PFSK-1 (cell line): ENCODE data around the gene TAF15.

Experiments
- FOXP2 ChIP-seq: optimal IDR thresholded peaks from 2 replicates; pipeline ENCODE3; 2011; ENCODE audit warnings: borderline replicate concordance, control low read depth, inconsistent platforms; ENCODE audit not compliant: insufficient read depth; ENCODE audit errors: extremely low read length, extremely low read depth
- POLR2AphosphoS5 ChIP-seq: IDR thresholded peaks from 2 replicates; pipeline ENCODE4 v1.6.1; 2012; ENCODE audit warnings: low read depth, mild to moderate bottlenecking, control low read depth, low read length, moderate library complexity
- SIN3A ChIP-seq: IDR thresholded peaks from 2 replicates; pipeline ENCODE4 v1.6.1; 2012; ENCODE audit warnings: mild to moderate bottlenecking, low read length, moderate library complexity, borderline replicate concordance; ENCODE audit not compliant: insufficient read depth
- TAF1 ChIP-seq: IDR thresholded peaks from 2 replicates; pipeline ENCODE4 v1.6.1; 2012; ENCODE audit warnings: low read length, control low read depth, borderline replicate concordance; ENCODE audit not compliant: insufficient read depth
- TF ChIP-seq, protein P1 (sequence below), 2 experiments: IDR thresholded peaks; 2 replicates each; pipeline versions ENCODE4 v1.6.1 to v1.8.0; 2011 to 2012; ENCODE audit warnings: low read depth in 2 of 2, low read length in 2 of 2, control low read depth in 1 of 2, inconsistent platforms in 1 of 2, mild to moderate bottlenecking in 1 of 2, moderate library complexity in 1 of 2; ENCODE audit not compliant: insufficient read depth in 1 of 2

Gene TAF15

DNA sequence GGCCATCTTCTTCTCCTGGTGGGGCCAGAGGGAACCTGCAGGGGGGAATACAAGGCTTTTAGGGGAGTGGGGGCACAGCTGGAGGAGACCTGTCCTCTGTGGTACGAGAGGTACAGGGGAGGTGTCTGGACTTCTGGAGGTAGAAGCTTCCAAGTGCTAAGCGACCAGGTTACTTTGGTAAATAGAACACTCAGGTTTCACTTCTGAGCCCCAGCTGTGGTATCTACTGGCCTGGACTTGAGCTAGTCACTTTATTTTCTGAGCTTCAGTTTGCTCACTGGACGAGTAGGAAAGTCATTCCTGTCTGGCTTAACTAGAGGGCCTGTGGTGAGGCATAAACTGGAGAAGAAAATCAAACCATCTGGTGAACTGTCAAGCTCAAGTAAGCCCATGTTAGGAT, 59.5 kb downstream of the TAF15 start, which contains the start of gene HEATR9:
HEATR9 (minus strand) TSS at position 155 of the 400 bp plus-strand sequence; CDS start at position 6, 149 bp downstream.
- TF ChIP-seq TAF1 (no peak), SIN3A (no peak)
- TF ChIP-seq, protein P1, sequence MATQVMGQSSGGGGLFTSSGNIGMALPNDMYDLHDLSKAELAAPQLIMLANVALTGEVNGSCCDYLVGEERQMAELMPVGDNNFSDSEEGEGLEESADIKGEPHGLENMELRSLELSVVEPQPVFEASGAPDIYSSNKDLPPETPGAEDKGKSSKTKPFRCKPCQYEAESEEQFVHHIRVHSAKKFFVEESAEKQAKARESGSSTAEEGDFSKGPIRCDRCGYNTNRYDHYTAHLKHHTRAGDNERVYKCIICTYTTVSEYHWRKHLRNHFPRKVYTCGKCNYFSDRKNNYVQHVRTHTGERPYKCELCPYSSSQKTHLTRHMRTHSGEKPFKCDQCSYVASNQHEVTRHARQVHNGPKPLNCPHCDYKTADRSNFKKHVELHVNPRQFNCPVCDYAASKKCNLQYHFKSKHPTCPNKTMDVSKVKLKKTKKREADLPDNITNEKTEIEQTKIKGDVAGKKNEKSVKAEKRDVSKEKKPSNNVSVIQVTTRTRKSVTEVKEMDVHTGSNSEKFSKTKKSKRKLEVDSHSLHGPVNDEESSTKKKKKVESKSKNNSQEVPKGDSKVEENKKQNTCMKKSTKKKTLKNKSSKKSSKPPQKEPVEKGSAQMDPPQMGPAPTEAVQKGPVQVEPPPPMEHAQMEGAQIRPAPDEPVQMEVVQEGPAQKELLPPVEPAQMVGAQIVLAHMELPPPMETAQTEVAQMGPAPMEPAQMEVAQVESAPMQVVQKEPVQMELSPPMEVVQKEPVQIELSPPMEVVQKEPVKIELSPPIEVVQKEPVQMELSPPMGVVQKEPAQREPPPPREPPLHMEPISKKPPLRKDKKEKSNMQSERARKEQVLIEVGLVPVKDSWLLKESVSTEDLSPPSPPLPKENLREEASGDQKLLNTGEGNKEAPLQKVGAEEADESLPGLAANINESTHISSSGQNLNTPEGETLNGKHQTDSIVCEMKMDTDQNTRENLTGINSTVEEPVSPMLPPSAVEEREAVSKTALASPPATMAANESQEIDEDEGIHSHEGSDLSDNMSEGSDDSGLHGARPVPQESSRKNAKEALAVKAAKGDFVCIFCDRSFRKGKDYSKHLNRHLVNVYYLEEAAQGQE (IDR thresholded peaks at IDR 0.05; ENCODE audit: insufficient read depth in 1 of 2, low read depth in 2 of 2, low read length in 2 of 2) = no peak

DNA sequence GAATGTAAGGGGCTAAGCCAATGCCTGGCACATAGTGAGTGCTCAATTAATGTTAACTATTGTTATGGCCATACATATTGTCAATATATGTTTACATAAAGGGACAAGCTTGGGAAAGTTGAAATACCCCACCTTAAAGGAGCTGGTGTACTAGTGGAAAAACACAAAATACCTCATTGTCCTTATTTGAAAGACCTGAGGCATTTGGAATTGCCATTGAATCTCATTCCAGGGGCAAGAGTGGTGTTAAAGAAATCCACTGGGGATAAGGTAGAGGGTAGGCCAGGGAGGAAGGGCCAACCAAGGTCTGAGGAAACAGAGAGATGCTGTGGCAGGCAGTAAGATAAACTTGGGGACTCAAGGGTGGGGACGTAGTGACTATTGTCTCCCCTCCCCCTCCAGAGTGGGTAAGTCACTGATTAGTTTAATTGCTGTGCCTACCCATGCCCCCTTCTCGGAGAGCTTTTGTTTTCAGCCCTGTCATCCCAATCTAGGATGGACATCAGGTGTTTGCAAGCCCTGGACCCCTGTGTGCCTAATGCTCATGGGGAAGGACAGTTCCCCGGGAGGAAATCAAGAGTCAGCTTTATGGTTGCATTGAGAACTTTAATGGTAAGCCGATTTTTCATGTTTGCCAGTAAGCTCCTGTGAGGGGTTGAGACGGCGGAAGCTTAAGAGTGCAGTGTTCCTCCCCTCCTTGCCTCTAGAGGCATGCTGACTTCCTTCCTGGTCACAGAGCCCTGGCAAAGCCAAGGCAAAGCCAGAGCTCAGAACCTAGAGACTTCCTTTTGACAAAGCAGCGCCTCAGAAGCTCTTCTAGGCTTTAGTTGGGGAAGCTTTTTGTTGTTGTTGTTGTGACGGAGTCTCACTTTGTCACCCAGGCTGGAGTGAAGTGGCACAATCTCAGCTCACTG, 61.9 kb downstream of the TAF15 start:
- TF ChIP-seq, protein P1 (IDR thresholded peaks at IDR 0.05; ENCODE audit: insufficient read depth in 1 of 2, low read depth in 2 of 2, low read length in 2 of 2) = no peak
- TF ChIP-seq TAF1 (no peak), FOXP2 (no peak), SIN3A (no peak), POLR2AphosphoS5 (no peak)

DNA sequence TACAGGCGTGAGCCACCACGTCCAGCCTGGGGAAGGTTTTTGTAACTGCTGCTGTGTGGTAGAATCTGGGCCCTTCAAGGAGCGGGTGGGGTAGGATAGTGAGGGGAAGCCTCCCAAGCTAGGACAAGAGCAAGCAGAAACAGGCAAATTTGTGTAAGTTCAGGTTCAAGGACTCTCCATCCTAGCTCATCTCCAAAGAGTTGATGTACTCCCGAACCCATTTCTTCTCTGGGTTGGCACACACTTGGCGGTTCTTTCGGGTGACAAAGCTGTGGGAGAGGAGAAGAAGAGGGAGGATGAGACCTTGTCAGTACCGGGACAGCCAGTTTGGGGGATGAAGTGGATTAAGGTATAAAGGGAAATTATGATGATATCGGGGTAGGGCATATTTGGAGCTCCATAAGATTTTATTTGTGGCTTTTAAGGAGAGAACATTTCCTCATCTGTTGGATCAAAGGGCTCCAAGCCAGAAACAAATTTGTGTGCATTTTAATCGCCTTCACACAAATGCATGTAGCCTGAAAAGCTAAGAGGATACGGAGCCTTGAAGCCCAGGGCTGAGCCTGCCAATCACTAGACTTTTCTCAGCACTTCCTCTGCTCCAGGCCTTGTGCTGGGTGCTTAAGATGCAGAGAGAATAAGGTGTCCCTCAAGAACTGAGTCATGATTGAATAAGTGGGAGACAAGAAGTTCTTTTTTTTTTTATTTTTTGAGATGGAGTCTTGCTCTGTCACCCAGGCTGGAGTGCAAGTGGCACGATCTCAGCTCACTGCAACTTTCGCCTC, 63.1 kb downstream of the TAF15 start:
- TF ChIP-seq POLR2AphosphoS5 (no peak), FOXP2 (no peak), SIN3A (no peak), TAF1 (no peak)
- TF ChIP-seq, protein P1 (IDR thresholded peaks at IDR 0.05; ENCODE audit: insufficient read depth in 1 of 2, low read depth in 2 of 2, low read length in 2 of 2) = no peak

DNA sequence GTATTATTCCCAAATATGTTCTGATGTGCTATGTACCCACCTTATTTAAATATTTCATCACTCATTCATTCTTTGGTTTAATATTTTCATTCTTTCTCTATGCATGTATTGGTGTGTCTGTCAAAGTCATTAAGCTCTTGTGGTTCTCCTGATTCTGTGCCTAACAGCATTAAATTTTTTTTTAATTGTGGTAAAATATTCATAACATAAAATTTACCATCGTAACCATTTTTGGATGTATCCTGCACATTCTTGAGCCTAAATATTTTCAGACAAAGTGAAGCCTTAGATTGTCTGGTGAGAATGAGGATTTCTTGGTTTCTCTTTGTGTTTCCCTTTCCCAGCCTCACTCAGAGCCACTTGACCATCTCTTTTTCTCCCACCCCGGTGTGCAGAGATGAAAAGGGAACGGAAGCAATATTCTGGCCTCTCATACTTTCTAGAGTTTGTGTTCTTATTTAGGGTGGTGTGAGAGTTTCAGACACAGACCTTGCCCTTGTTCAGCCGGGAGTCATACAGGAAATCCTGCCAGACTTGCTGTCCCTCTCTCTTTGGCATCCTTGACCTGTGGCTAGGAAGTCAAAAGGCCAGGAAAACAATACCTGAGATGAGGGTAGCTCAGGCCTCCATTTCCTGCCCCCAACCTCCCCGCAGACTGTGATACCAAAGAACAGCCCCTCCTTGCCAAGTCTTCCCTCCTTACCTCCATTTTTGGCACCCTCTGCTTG, 66.0 kb downstream of the TAF15 start:
- no peak for TF ChIP-seq FOXP2
- no peak for TF ChIP-seq TAF1
- TF ChIP-seq POLR2AphosphoS5 = no peak
- no peak for TF ChIP-seq SIN3A
- TF ChIP-seq, protein P1 (IDR thresholded peaks at IDR 0.05; ENCODE audit: insufficient read depth in 1 of 2, low read depth in 2 of 2, low read length in 2 of 2) = no peak
